ENCODE measurements around the gene SLC2A5.

The SLC2A5 gene

GRCh38 chr1:9078752-9079500 lies 9.5 kb upstream of the SLC2A5 start:
- Histone ChIP-seq H4K20me1 (ENCODE audit: low read depth, low read length) (no peaks in the 10 kb centered on the region), H3K9me2 (replicated peaks; ENCODE audit: insufficient read depth, low read length) (no peaks in the 10 kb centered on the region), H2AFZ (ENCODE audit: low read depth, low read length, severe bottlenecking) (no peak overlapping the region), H3K9ac (ENCODE audit: low read length) (no peak overlapping the region), H3K36me3 (ENCODE audit: low read length) (no peaks in the 10 kb centered on the region), H3K27me3 (ENCODE audit: low read length) (no peaks in the 10 kb centered on the region), H3K79me2 (ENCODE audit: insufficient read depth, low read length) (no peaks in the 10 kb centered on the region), H3K4me2 (ENCODE audit: low read depth, low read length, poor library complexity, severe bottlenecking) (peak overlapping the region; percentile 7), H3K9me3 (ENCODE audit: insufficient read depth, low read length) (no peaks in the 10 kb centered on the region), H3F3A (ENCODE audit: insufficient read depth) (peaks cover 15% of the 10 kb centered on the region; the same call in 1 of the 2 replicates), H3K4me3 (ENCODE audit: insufficient read depth, low read length, poor library complexity, severe bottlenecking) (no peak overlapping the region), H3K27ac (ENCODE audit: low read depth, low read length) (peak overlapping the region; percentile 82)
- TF ChIP-seq EZH2phosphoT487 (conservative IDR thresholded peaks at IDR 0.05; ENCODE audit: low read length): no peak
- TF ChIP-seq, protein P1, sequence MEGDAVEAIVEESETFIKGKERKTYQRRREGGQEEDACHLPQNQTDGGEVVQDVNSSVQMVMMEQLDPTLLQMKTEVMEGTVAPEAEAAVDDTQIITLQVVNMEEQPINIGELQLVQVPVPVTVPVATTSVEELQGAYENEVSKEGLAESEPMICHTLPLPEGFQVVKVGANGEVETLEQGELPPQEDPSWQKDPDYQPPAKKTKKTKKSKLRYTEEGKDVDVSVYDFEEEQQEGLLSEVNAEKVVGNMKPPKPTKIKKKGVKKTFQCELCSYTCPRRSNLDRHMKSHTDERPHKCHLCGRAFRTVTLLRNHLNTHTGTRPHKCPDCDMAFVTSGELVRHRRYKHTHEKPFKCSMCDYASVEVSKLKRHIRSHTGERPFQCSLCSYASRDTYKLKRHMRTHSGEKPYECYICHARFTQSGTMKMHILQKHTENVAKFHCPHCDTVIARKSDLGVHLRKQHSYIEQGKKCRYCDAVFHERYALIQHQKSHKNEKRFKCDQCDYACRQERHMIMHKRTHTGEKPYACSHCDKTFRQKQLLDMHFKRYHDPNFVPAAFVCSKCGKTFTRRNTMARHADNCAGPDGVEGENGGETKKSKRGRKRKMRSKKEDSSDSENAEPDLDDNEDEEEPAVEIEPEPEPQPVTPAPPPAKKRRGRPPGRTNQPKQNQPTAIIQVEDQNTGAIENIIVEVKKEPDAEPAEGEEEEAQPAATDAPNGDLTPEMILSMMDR (IDR thresholded peaks at IDR 0.05; ENCODE audit: insufficient read depth, low read length, poor library complexity, severe bottlenecking): no peak

- Histone ChIP-seq H3F3A (ENCODE audit: insufficient read depth) (peaks cover 15% of the 10 kb centered on the region; the same call in 1 of the 2 replicates), H3K9me3 (ENCODE audit: insufficient read depth, low read length) (no peaks in the 10 kb centered on the region), H3K4me3 (ENCODE audit: insufficient read depth, low read length, poor library complexity, severe bottlenecking) (no peak overlapping the region), H3K79me2 (ENCODE audit: insufficient read depth, low read length) (no peaks in the 10 kb centered on the region), H3K36me3 (ENCODE audit: low read length) (no peaks in the 10 kb centered on the region), H2AFZ (ENCODE audit: low read depth, low read length, severe bottlenecking) (no peak overlapping the region), H3K9me2 (replicated peaks; ENCODE audit: insufficient read depth, low read length) (no peaks in the 10 kb centered on the region), H3K9ac (ENCODE audit: low read length) (no peak overlapping the region), H3K27ac (ENCODE audit: low read depth, low read length) (peak overlapping the region; percentile 82), H3K27me3 (ENCODE audit: low read length) (no peaks in the 10 kb centered on the region), H3K4me2 (ENCODE audit: low read depth, low read length, poor library complexity, severe bottlenecking) (peak overlapping the region; percentile 7), H4K20me1 (ENCODE audit: low read depth, low read length) (no peaks in the 10 kb centered on the region)
- TF ChIP-seq EZH2phosphoT487 (conservative IDR thresholded peaks at IDR 0.05; ENCODE audit: low read length): no peak
- TF ChIP-seq, protein P1 (IDR thresholded peaks at IDR 0.05; ENCODE audit: insufficient read depth, low read length, poor library complexity, severe bottlenecking): no peak
Measured at GRCh38 chr1:9078015-9078751, 8.7 kb upstream of the SLC2A5 start.

- peak overlapping the region; percentile 42 for H3K4me2 ChIP-seq (ENCODE audit: low read depth, low read length, poor library complexity, severe bottlenecking)
- H3K27me3 ChIP-seq (ENCODE audit: low read length): no peaks in the 10 kb centered on the region
- TF ChIP-seq, protein P1 (IDR thresholded peaks at IDR 0.05; ENCODE audit: insufficient read depth, low read length, poor library complexity, severe bottlenecking): no peak
- TF ChIP-seq EZH2phosphoT487 (conservative IDR thresholded peaks at IDR 0.05; ENCODE audit: low read length): no peak
- peak overlapping the region; percentile 65 for H3K27ac ChIP-seq (ENCODE audit: low read depth, low read length)
- no peaks in the 10 kb centered on the region for H4K20me1 ChIP-seq (ENCODE audit: low read depth, low read length)
- H3K9me3 ChIP-seq (ENCODE audit: insufficient read depth, low read length): no peaks in the 10 kb centered on the region
- no peak overlapping the region for H2AFZ ChIP-seq (ENCODE audit: low read depth, low read length, severe bottlenecking)
- H3F3A ChIP-seq (ENCODE audit: insufficient read depth): peaks cover 9% of the 10 kb centered on the region; the same call in 1 of the 2 replicates
- no peaks in the 10 kb centered on the region for H3K79me2 ChIP-seq (ENCODE audit: insufficient read depth, low read length)
- no peaks in the 10 kb centered on the region for H3K9me2 ChIP-seq (replicated peaks; ENCODE audit: insufficient read depth, low read length)
- no peak overlapping the region for H3K9ac ChIP-seq (ENCODE audit: low read length)
- H3K36me3 ChIP-seq (ENCODE audit: low read length): no peaks in the 10 kb centered on the region
- H3K4me3 ChIP-seq (ENCODE audit: insufficient read depth, low read length, poor library complexity, severe bottlenecking): no peak overlapping the region
Measured at GRCh38 chr1:9075022-9075421, 5.6 kb upstream of the SLC2A5 start.
